Neural cell (in vitro differentiated cells): ENCODE data around the gene LYSMD3. TPM values are rescaled to one million over a fixed set of nuclear protein-coding genes. Genes with fewer than 3 reads are reported as not detected.

Experiments
- H2AFZ ChIP-seq: fragments of 200-600, 300-800 bp; sonication (generic), shearing (Covaris generic); 2 replicates; pipeline ENCODE4 v1.6.0; 2014; ENCODE audit warnings: low read depth, mild to moderate bottlenecking, antibody characterized with exemption, low read length, moderate library complexity
- H3F3A ChIP-seq: fragments of 200-600 bp; shearing (Covaris generic); 2 replicates; pipeline ENCODE4 v1.6.1; 2016; ENCODE audit warnings: mild to moderate bottlenecking, moderate library complexity, mixed read lengths, antibody characterized with exemption, low read length; ENCODE audit not compliant: insufficient read depth, poor library complexity, severe bottlenecking
- H3K27ac ChIP-seq: fragments of 200-600, 300-800 bp; sonication (generic), shearing (Covaris generic); 2 replicates; pipeline ENCODE4 v1.5.1; 2014; ENCODE audit warnings: mild to moderate bottlenecking, low read length, moderate library complexity
- H3K27me3 ChIP-seq: fragments of 300-800, 200-600 bp; sonication (generic), shearing (Covaris generic); 2 replicates; pipeline ENCODE4 v1.6.0; 2014; ENCODE audit warnings: mild to moderate bottlenecking, low read depth, low read length, moderate library complexity; ENCODE audit not compliant: insufficient read depth
- H3K36me3 ChIP-seq: fragments of 300-800, 200-600 bp; sonication (generic), shearing (Covaris generic); 2 replicates; pipeline ENCODE4 v1.5.1; 2014; ENCODE audit warnings: mild to moderate bottlenecking, antibody characterized with exemption, low read length, moderate library complexity; ENCODE audit not compliant: insufficient read depth
- H3K4me2 ChIP-seq: fragments of 300-800, 200-600 bp; sonication (generic), shearing (Covaris generic); 2 replicates; pipeline ENCODE4 v1.6.0; 2014; ENCODE audit warnings: mild to moderate bottlenecking, low read length
- H3K4me3 ChIP-seq: fragments of 300-800, 200-600 bp; sonication (generic), shearing (Covaris generic); 2 replicates; pipeline ENCODE4 v1.5.1; 2014; ENCODE audit warnings: mild to moderate bottlenecking, low read length, moderate library complexity
- H3K79me2 ChIP-seq: fragments of 200-600 bp; shearing (Covaris generic); replicated peaks from 2 replicates; pipeline ENCODE4 v1.6.0; 2014; ENCODE audit warnings: mild to moderate bottlenecking, low read length, moderate library complexity; ENCODE audit not compliant: insufficient read depth
- H3K9ac ChIP-seq: fragments of 300-800, 200-600 bp; sonication (generic), shearing (Covaris generic); 2 replicates; pipeline ENCODE4 v1.6.1; 2016; ENCODE audit warnings: mild to moderate bottlenecking, low read length, mixed read lengths
- H3K9me2 ChIP-seq: fragments of 200-600 bp; shearing (Covaris generic); 2 replicates; pipeline ENCODE4 v1.6.1; 2016; ENCODE audit warnings: mild to moderate bottlenecking, low read length, mixed read lengths; ENCODE audit not compliant: insufficient read depth
- H3K9me3 ChIP-seq: fragments of 200-600, 300-800 bp; sonication (generic), shearing (Covaris generic); 2 replicates; pipeline ENCODE4 v1.6.1; 2016; ENCODE audit warnings: mild to moderate bottlenecking, mixed run types, low read length, moderate library complexity, mixed read lengths
- H4K20me1 ChIP-seq: fragments of 200-600 bp; shearing (Covaris generic); 2 replicates; pipeline ENCODE4 v1.6.1; 2016; ENCODE audit warnings: mild to moderate bottlenecking, mixed run types; ENCODE audit not compliant: insufficient read depth
- CTCF ChIP-seq: fragments of 450-650 bp; IDR thresholded peaks from 2 replicates; pipeline ENCODE4 v1.5.1; 2014; ENCODE audit warnings: antibody characterized with exemption, mild to moderate bottlenecking, moderate library complexity; ENCODE audit not compliant: poor library complexity, severe bottlenecking
- EP300 ChIP-seq: fragments of 450-650 bp; conservative IDR thresholded peaks from 2 replicates; pipeline ENCODE4 v1.6.1; 2014; ENCODE audit warnings: antibody characterized with exemption, mild to moderate bottlenecking, moderate library complexity; ENCODE audit not compliant: poor library complexity, severe bottlenecking
- EZH2 ChIP-seq: fragments of 200-600, 300-800 bp; shearing (Covaris generic), sonication (generic); IDR thresholded peaks from 2 replicates; pipeline ENCODE4 v1.6.1; 2014; ENCODE audit warnings: antibody characterized with exemption, low read length, borderline replicate concordance, mild to moderate bottlenecking; ENCODE audit not compliant: insufficient read depth, poor library complexity, severe bottlenecking
- MXI1 ChIP-seq: fragments of 450-650 bp; conservative IDR thresholded peaks from 2 replicates; pipeline ENCODE4 v1.6.1; 2014; ENCODE audit warnings: antibody characterized with exemption, mild to moderate bottlenecking; ENCODE audit not compliant: poor library complexity, severe bottlenecking
- POLR2AphosphoS5 ChIP-seq: IDR thresholded peaks from 2 replicates; pipeline ENCODE4 v1.6.1; 2012
- RAD21 ChIP-seq: fragments of 450-650 bp; conservative IDR thresholded peaks from 2 replicates; pipeline ENCODE4 v1.6.1; 2014; ENCODE audit warnings: antibody characterized with exemption, mild to moderate bottlenecking, moderate library complexity
- SMC3 ChIP-seq: fragments of 450-650 bp; conservative IDR thresholded peaks from 2 replicates; pipeline ENCODE4 v1.6.1; 2014; ENCODE audit warnings: antibody characterized with exemption, mild to moderate bottlenecking, moderate library complexity; ENCODE audit not compliant: poor library complexity
- TAF1 ChIP-seq: IDR thresholded peaks from 2 replicates; pipeline ENCODE4 v1.6.1; 2012; ENCODE audit warnings: low read depth
- polyA plus RNA-seq: library from polyadenylated mRNA; depleted of rRNA; stranded (reverse); fragments of >200 nt; gene quantifications from 2 replicates; pipeline ENCODE4 v1.2.3, GENCODE V29; 2014
- TF ChIP-seq, protein P1 (sequence below): IDR thresholded peaks from 2 replicates; pipeline ENCODE4 v1.6.1; 2012; ENCODE audit warnings: borderline replicate concordance

LYSMD3 gene
- polyA plus RNA-seq, 1 donor from 2014 or later, result 11.1 TPM

- Histone ChIP-seq H4K20me1 (no peaks in the 10 kb centered on the region), H2AFZ (no peak overlapping the region), H3K4me2 (no peak overlapping the region), H3K36me3 (no peaks in the 10 kb centered on the region), H3K79me2 (no peaks in the 10 kb centered on the region), H3K9me2 (no peaks in the 10 kb centered on the region), H3F3A (no peaks in the 10 kb centered on the region), H3K27ac (no peak overlapping the region), H3K9me3 (no peaks in the 10 kb centered on the region), H3K27me3 (no peaks in the 10 kb centered on the region), H3K9ac (no peak overlapping the region), H3K4me3 (no peak overlapping the region)
- no peak for TF ChIP-seq EZH2
- no peak for TF ChIP-seq SMC3
- no peak for TF ChIP-seq POLR2AphosphoS5
- no peak for TF ChIP-seq TAF1
- TF ChIP-seq CTCF, result no peak
- TF ChIP-seq, protein P1, sequence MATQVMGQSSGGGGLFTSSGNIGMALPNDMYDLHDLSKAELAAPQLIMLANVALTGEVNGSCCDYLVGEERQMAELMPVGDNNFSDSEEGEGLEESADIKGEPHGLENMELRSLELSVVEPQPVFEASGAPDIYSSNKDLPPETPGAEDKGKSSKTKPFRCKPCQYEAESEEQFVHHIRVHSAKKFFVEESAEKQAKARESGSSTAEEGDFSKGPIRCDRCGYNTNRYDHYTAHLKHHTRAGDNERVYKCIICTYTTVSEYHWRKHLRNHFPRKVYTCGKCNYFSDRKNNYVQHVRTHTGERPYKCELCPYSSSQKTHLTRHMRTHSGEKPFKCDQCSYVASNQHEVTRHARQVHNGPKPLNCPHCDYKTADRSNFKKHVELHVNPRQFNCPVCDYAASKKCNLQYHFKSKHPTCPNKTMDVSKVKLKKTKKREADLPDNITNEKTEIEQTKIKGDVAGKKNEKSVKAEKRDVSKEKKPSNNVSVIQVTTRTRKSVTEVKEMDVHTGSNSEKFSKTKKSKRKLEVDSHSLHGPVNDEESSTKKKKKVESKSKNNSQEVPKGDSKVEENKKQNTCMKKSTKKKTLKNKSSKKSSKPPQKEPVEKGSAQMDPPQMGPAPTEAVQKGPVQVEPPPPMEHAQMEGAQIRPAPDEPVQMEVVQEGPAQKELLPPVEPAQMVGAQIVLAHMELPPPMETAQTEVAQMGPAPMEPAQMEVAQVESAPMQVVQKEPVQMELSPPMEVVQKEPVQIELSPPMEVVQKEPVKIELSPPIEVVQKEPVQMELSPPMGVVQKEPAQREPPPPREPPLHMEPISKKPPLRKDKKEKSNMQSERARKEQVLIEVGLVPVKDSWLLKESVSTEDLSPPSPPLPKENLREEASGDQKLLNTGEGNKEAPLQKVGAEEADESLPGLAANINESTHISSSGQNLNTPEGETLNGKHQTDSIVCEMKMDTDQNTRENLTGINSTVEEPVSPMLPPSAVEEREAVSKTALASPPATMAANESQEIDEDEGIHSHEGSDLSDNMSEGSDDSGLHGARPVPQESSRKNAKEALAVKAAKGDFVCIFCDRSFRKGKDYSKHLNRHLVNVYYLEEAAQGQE, result no peak
- no peak for TF ChIP-seq EP300
- TF ChIP-seq MXI1, result no peak
- no peak for TF ChIP-seq RAD21
Measured at GRCh38 chr5:90551376-90551775, 22.0 kb upstream of the LYSMD3 start.

DNA sequence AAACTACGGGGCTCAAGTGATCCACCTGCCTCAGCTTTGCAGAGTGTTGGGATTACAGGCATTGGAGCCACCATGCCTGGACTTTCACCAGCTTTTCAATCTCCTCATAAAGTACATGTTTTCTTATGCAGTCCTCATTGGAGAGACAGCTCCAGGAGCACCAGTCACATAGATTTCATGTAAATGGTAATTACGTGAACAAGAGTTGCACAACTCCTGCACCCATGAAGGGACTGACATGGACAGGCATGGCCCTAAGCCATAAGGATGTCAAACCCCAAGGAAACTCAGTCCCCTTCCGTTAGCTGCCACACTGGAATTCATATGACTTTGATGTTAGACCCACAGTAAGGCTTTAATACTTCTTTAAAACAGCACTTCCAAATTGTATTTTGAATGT is 21.6 kb upstream of the LYSMD3 start:
- H3K9me3 ChIP-seq, result no peaks in the 10 kb centered on the region
- no peaks in the 10 kb centered on the region for H3K9me2 ChIP-seq
- no peaks in the 10 kb centered on the region for H3K27me3 ChIP-seq
- no peaks in the 10 kb centered on the region for H3K79me2 ChIP-seq
- H3K36me3 ChIP-seq, result no peaks in the 10 kb centered on the region
- H3K4me2 ChIP-seq, result no peak overlapping the region
- H3K4me3 ChIP-seq, result no peak overlapping the region
- H4K20me1 ChIP-seq, result no peaks in the 10 kb centered on the region
- TF ChIP-seq EP300, result no peak
- TF ChIP-seq EZH2, result no peak
- TF ChIP-seq TAF1, result no peak
- no peak for TF ChIP-seq RAD21
- no peak for TF ChIP-seq MXI1
- H3F3A ChIP-seq, result no peaks in the 10 kb centered on the region
- H2AFZ ChIP-seq, result no peak overlapping the region
- H3K9ac ChIP-seq, result no peak overlapping the region
- H3K27ac ChIP-seq, result no peak overlapping the region
